22Rv1 (cell line): ENCODE measurements around the gene CALHM2.

Experiments
- H3K27ac ChIP-seq: fragments of 450-650 bp; 2 replicates; pipeline ENCODE4 v1.5.1; 2017
- ZFX ChIP-seq: fragments of 450-650 bp; IDR thresholded peaks from 2 replicates; pipeline ENCODE4 v1.6.1; 2017; ENCODE audit warnings: antibody characterized with exemption, borderline replicate concordance
- TF ChIP-seq, protein P1 (sequence below): fragments of 450-650 bp; IDR thresholded peaks from 2 replicates; pipeline ENCODE4 v1.5.1; 2017; ENCODE audit warnings: mild to moderate bottlenecking

The CALHM2 gene

DNA sequence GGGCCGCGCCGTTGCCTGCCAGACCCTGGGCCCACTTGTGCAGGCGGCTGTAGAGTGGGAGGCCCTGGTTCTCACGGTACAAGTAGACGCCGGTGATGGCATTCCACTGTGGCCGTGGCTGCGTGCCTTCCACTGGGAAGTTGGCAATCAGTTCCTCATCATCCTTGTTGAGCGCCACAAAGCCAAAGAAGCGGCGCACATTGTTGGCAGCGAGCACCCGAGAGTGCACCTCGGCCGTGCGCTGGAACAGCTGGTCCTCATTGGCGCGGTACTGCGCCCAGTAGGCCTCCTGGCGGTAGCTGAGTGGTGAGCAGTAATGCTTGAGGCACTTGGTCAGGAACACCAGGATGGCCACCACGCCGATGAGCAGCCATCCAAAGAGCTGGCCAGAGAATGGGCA, 5.0 kb downstream of the CALHM2 start:
- TF ChIP-seq, protein P1, sequence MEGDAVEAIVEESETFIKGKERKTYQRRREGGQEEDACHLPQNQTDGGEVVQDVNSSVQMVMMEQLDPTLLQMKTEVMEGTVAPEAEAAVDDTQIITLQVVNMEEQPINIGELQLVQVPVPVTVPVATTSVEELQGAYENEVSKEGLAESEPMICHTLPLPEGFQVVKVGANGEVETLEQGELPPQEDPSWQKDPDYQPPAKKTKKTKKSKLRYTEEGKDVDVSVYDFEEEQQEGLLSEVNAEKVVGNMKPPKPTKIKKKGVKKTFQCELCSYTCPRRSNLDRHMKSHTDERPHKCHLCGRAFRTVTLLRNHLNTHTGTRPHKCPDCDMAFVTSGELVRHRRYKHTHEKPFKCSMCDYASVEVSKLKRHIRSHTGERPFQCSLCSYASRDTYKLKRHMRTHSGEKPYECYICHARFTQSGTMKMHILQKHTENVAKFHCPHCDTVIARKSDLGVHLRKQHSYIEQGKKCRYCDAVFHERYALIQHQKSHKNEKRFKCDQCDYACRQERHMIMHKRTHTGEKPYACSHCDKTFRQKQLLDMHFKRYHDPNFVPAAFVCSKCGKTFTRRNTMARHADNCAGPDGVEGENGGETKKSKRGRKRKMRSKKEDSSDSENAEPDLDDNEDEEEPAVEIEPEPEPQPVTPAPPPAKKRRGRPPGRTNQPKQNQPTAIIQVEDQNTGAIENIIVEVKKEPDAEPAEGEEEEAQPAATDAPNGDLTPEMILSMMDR = no peak
- no peak for TF ChIP-seq ZFX

GRCh38 chr10:103445767-103446567, 6.2 kb downstream of the CALHM2 start:
- H3K27ac ChIP-seq = peak overlapping the region; percentile 25; the same call in 1 of the 2 replicates
- no peak for TF ChIP-seq ZFX
- TF ChIP-seq, protein P1 = no peak

More for the DNA sequence above, 5.0 kb downstream of the CALHM2 start:
- H3K27ac ChIP-seq = 0 out of 2 replicates have a peak overlapping the region, but pooled peaks have one; percentile 25

GRCh38 chr10:103445366-103445765, 6.8 kb downstream of the CALHM2 start:
- H3K27ac ChIP-seq = 0 out of 2 replicates have a peak overlapping the region, but pooled peaks have one; percentile 25
- TF ChIP-seq ZFX = no peak
- TF ChIP-seq, protein P1 = no peak

DNA sequence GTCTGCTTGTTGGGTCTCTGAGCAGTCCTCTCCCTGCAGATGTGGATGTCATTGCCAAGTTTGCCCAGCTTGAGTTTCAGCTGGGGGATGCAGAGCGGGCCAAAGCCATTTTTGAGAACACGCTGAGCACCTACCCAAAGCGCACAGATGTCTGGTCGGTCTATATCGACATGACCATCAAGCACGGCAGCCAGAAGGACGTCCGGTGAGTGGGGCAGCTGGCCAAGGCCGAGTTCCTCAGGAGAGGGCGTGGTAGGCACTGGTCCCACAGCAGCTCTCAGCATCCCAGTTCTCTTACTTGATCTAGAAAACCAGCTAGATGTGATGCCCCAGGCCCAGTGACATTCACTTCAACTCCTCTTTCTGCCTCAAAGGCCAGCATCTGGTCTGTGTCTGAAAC, 7.7 kb downstream of the CALHM2 start:
- TF ChIP-seq ZFX = no peak
- TF ChIP-seq, protein P1 = no peak
- H3K27ac ChIP-seq = no peak overlapping the region

- TF ChIP-seq, protein P1 = no peak
- no peak for TF ChIP-seq ZFX
- H3K27ac ChIP-seq = no peak overlapping the region
Observed at GRCh38 chr10:103443475-103444185, 8.5 kb downstream of the CALHM2 start.

DNA sequence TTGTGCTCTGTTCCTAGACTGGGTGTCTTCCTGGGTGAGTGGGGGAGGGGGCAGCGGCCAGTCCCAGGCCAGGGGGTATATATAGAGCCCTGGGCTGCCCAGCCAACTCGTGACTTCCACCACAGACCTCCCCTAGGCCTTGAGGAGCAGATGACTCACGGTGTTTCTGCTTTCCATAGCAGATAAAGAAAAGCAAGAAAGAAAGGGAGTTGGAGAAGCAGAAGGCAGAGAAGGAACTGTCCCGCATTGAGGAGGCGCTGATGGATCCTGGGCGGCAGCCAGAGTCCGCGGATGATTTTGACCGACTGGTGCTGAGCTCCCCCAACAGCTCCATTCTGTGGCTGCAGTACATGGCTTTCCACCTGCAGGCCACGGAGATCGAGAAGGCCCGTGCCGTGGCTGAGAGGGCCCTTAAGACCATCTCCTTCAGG, 10.1 kb downstream of the CALHM2 start:
- H3K27ac ChIP-seq = no peak overlapping the region
- no peak for TF ChIP-seq ZFX
- TF ChIP-seq, protein P1 = no peak

DNA sequence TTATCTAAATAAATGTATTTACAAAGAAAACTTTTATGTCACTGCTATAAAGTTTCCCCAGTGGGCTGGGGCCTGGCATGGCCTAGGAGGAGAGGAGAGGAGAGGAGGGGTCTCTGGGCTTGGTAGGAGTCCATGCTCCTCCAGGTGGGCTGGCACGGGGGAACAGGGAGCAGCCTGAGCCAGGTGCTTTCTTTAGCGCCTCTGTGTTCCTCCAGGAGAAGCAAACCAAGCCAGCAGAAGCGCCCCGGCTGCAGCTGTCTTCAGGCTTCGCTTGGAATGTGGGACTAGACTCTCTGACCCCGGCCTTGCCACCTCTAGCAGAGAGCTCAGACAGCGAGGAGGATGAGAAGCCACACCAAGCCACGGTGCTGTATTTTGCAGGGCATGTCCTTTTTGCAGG, 10.6 kb downstream of the CALHM2 start:
- H3K27ac ChIP-seq = no peak overlapping the region
- no peak for TF ChIP-seq ZFX
- TF ChIP-seq, protein P1 = no peak
